Neural crest cell (in vitro differentiated cells): ENCODE data around the gene METTL17. TPM values are rescaled to one million over a fixed set of nuclear protein-coding genes. Genes with fewer than 3 reads are reported as not detected.
A peak's percentile ranks its signal among the peaks of the same experiment; 100 is the strongest.

Experiments
- DNase-seq: peaks from one replicate; pipeline ENCODE4 v3.0.0; 2021; ENCODE audit warnings: low read depth, mixed read lengths, low spot score
- H3K27ac Mint-ChIP-seq: one replicate; pipeline ENCODE4 v1.8.0; 2021; ENCODE audit warnings: mild to moderate bottlenecking, mixed read lengths; ENCODE audit not compliant: unreplicated experiment
- H3K27me3 Mint-ChIP-seq: 2 replicates; pipeline ENCODE4 v1.8.0; 2021; ENCODE audit warnings: low read depth, mild to moderate bottlenecking, mixed read lengths
- H3K36me3 Mint-ChIP-seq: 2 replicates; pipeline ENCODE4 v1.8.0; 2021; ENCODE audit warnings: low read depth, mild to moderate bottlenecking, mixed read lengths
- H3K4me1 Mint-ChIP-seq: 2 replicates; pipeline ENCODE4 v1.8.0; 2021; ENCODE audit warnings: mixed read lengths
- H3K4me3 Mint-ChIP-seq: one replicate; pipeline ENCODE4 v1.8.0; 2021; ENCODE audit warnings: mild to moderate bottlenecking, mixed read lengths
- H3K9me3 Mint-ChIP-seq: 2 replicates; pipeline ENCODE4 v1.8.0; 2021; ENCODE audit warnings: mixed read lengths
- total RNA-seq: library from RNA; stranded (reverse); gene quantifications from 2 replicates; pipeline ENCODE4 v1.2.1, GENCODE V29; 2021
- TF ChIP-seq, protein P1 (sequence below): fragments of 200-600 bp; sonication (generic); conservative IDR thresholded peaks from 2 replicates; pipeline ENCODE4 v1.5.0; 2021; ENCODE audit warnings: antibody characterized with exemption, mild to moderate bottlenecking

METTL17 gene
- total RNA-seq, 1 donor from 2014 or later = 86.5 TPM

DNA sequence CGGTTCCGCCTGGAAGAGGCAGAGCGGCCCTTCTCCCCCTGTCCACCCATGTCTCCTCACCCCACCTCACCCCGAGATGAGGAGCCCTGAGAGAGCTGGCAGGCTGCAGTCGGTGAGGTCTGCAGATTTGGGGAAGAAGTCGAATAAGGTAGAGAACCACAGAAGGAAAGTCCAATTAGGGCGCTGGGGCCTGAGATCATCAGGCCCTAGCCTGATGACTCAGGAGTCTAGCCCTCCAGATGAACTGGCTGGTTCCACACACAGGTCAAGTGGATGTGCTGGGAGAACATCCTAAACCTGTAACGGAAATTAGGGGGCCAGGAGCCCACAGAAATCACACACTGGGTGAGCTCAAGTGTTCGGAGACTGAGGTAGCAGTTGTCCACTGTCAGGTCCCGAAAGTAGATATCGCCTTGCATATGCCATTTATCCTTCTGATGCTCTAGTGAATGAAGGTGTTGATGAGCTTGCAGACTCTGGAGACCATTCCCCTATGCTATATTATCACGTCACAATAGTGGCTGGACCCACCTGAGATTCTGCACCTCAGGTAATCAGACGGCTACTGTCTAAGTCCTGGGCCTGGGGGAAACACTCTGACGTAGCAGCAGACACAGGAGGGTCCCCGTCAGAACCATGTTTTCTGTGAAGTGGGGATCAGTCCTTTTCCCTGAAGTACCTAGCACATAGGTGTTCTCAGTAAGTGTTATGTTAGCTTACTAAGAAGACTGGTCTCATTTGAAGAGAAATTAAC, 886 bp upstream of the METTL17 start:
- no peaks in the 10 kb centered on the region for H3K9me3 Mint-ChIP-seq
- no peak for DNase-seq
- TF ChIP-seq, protein P1, sequence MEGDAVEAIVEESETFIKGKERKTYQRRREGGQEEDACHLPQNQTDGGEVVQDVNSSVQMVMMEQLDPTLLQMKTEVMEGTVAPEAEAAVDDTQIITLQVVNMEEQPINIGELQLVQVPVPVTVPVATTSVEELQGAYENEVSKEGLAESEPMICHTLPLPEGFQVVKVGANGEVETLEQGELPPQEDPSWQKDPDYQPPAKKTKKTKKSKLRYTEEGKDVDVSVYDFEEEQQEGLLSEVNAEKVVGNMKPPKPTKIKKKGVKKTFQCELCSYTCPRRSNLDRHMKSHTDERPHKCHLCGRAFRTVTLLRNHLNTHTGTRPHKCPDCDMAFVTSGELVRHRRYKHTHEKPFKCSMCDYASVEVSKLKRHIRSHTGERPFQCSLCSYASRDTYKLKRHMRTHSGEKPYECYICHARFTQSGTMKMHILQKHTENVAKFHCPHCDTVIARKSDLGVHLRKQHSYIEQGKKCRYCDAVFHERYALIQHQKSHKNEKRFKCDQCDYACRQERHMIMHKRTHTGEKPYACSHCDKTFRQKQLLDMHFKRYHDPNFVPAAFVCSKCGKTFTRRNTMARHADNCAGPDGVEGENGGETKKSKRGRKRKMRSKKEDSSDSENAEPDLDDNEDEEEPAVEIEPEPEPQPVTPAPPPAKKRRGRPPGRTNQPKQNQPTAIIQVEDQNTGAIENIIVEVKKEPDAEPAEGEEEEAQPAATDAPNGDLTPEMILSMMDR = no peak
- peaks cover 16% of the 10 kb centered on the region for H3K27me3 Mint-ChIP-seq
- H3K27ac Mint-ChIP-seq = no peak overlapping the region
- peak overlapping the region; percentile 75 for H3K4me3 Mint-ChIP-seq
- H3K4me1 Mint-ChIP-seq = peaks cover 26% of the 10 kb centered on the region
- H3K36me3 Mint-ChIP-seq = peaks cover 6% of the 10 kb centered on the region

DNA sequence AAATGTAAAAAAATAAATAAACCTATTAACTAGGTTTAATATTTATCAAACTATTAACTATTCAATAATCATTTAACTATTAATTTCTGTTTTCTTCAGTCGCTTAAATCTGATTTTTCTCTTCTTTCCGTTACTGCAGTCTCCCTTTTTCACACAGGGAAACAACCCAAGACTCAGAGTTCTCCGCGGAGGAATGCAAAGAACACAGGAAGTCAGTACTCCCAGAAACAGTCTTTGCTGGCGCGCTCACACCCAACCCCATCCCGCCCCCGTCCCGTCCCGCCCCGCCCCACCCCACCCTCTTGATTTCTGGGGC, 351 bp upstream of the METTL17 start:
- H3K36me3 Mint-ChIP-seq = peaks cover 8% of the 10 kb centered on the region
- H3K27me3 Mint-ChIP-seq = peaks cover 12% of the 10 kb centered on the region
- H3K4me1 Mint-ChIP-seq = peaks cover 26% of the 10 kb centered on the region
- H3K27ac Mint-ChIP-seq = no peak overlapping the region
- DNase-seq = no peak
- no peaks in the 10 kb centered on the region for H3K9me3 Mint-ChIP-seq
- TF ChIP-seq, protein P1 = no peak
- H3K4me3 Mint-ChIP-seq = peak overlapping the region; percentile 96

DNA sequence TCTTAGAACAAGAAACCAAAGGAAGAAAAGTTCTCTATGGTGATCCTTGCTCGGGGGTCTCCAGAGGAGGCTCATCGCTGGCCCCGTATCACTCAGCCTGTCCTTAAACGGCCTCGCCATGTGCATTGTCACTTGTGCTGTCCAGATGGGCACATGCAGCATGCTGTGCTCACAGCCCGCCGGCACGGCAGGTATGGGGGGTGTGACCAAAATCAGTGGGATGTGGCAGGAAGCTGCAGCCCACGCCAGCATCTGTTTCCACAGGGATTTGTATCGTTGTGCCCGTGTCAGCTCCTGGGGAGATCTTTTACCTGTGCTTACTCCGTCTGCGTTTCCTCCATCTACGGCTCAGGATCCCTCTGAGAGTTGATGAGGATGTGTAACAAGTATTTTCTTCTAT, 6.7 kb downstream of the METTL17 start:
- Mint-ChIP-seq H3K9me3 (no peaks in the 10 kb centered on the region), H3K4me3 (no peak overlapping the region), H3K36me3 (peaks cover 12% of the 10 kb centered on the region), H3K27ac (no peak overlapping the region), H3K4me1 (peaks cover 6% of the 10 kb centered on the region), H3K27me3 (no peaks in the 10 kb centered on the region)
- TF ChIP-seq, protein P1 = no peak
- DNase-seq = no peak

DNA sequence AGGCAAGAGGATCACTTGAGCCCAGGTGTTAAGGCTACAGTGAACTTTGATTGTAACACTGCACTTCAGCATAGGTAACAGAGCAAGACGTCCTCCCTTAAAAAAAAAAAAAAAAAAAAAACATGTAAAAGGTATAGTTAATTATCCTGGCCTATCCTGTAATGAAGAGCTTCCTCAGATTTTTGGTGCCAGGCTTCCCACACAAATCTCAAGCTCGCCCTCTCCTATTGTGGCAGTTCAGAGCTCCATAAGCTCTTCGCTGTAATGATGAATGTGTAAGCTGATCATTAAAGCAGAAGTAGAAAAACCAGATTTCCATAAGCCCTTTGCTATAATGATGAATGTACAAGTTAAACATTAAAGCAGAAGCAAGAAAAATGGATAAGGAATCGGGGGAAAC, 7.3 kb downstream of the METTL17 start:
- Mint-ChIP-seq H3K9me3 (no peaks in the 10 kb centered on the region), H3K36me3 (peaks cover 12% of the 10 kb centered on the region), H3K27me3 (no peaks in the 10 kb centered on the region), H3K4me3 (no peak overlapping the region), H3K4me1 (peaks cover under 1% of the 10 kb centered on the region), H3K27ac (no peak overlapping the region)
- DNase-seq = no peak
- TF ChIP-seq, protein P1 = no peak

DNA sequence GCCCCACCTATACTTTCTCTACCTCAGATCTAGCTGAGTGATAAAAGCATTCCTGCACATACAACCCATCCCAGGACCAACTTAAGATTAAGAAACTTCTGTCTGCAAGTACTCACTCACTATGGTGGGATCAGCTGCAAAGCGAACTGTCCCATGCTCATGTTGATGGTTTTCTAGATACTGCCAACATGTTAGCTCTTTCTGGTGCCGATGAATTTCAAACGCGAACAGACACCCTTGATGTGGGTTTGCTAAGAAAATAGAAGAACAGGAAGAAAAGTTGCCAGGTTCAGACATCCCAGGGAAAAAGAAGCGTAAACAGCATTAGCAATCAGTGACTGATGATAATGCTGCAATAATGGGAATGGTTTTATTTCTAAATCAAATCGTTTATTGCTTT, 7.8 kb downstream of the METTL17 start:
- DNase-seq = no peak
- H3K36me3 Mint-ChIP-seq = peaks cover 12% of the 10 kb centered on the region
- TF ChIP-seq, protein P1 = no peak
- no peaks in the 10 kb centered on the region for H3K4me1 Mint-ChIP-seq
- H3K27ac Mint-ChIP-seq = no peak overlapping the region
- H3K4me3 Mint-ChIP-seq = no peak overlapping the region
- H3K27me3 Mint-ChIP-seq = no peaks in the 10 kb centered on the region
- no peaks in the 10 kb centered on the region for H3K9me3 Mint-ChIP-seq
